ENCODE measurements around the gene SZRD1.

The SZRD1 gene

GRCh38 chr1:16380868-16381267 lies 13.8 kb downstream of the SZRD1 start:
- no peak overlapping the region for H3K27ac ChIP-seq
- TF ChIP-seq CTCF (IDR thresholded peaks at IDR 0.05) = no peak
- TF ChIP-seq ZFX (IDR thresholded peaks at IDR 0.05; ENCODE audit: borderline replicate concordance) = no peak

- H3K27ac ChIP-seq = no peak overlapping the region
- TF ChIP-seq CTCF (IDR thresholded peaks at IDR 0.05) (no peak), ZFX (IDR thresholded peaks at IDR 0.05; ENCODE audit: borderline replicate concordance) (no peak)
These were observed 16.8 kb downstream of the SZRD1 start for GRCh38 chr1:16383888-16384287.

- no peak overlapping the region for H3K27ac ChIP-seq
- TF ChIP-seq CTCF (IDR thresholded peaks at IDR 0.05) = no peak
- no peak for TF ChIP-seq ZFX (IDR thresholded peaks at IDR 0.05; ENCODE audit: borderline replicate concordance)
These were observed 18.8 kb downstream of the SZRD1 start for GRCh38 chr1:16385659-16386453.

GRCh38 chr1:16386454-16387113 lies 19.5 kb downstream of the SZRD1 start:
- TF ChIP-seq ZFX (IDR thresholded peaks at IDR 0.05; ENCODE audit: borderline replicate concordance) (no peak), CTCF (IDR thresholded peaks at IDR 0.05) (no peak)
- no peak overlapping the region for H3K27ac ChIP-seq

- H3K27ac ChIP-seq = no peak overlapping the region
- TF ChIP-seq CTCF (IDR thresholded peaks at IDR 0.05) = no peak
- TF ChIP-seq ZFX (IDR thresholded peaks at IDR 0.05; ENCODE audit: borderline replicate concordance) = no peak
These were observed 20.5 kb downstream of the SZRD1 start for GRCh38 chr1:16387201-16388188.

GRCh38 chr1:16391411-16391810 lies 24.4 kb downstream of the SZRD1 start:
- no peak overlapping the region for H3K27ac ChIP-seq
- TF ChIP-seq ZFX (IDR thresholded peaks at IDR 0.05; ENCODE audit: borderline replicate concordance) (no peak), CTCF (IDR thresholded peaks at IDR 0.05) (no peak)

Measured in 22Rv1 (cell line).